SK-N-SH (cell line): ENCODE measurements around the gene MCF2L. TPM values are rescaled to one million over a fixed set of nuclear protein-coding genes. Genes with fewer than 3 reads are reported as not detected.

Experiments
- CTCF ChIA-PET: fragments of 300-600, 350-600 bp; formaldehyde crosslinking; extraction: SDS; loops from one replicate; lab custom pipeline; 2021; lab: Yijun Ruan, JAX
- POLR2A ChIA-PET: fragments of 350-600 bp; sonication (Branson Sonifier 250); formaldehyde crosslinking; extraction: SDS; loops from one replicate; lab custom pipeline; 2020; ENCODE audit warnings: antibody characterized with exemption, inconsistent platforms; lab: Yijun Ruan, JAX
- DNase-seq: peaks from one replicate; pipeline ENCODE4 v3.0.0; 2012
- H2AFZ ChIP-seq: fragments of 200-600 bp; sonication (generic); 2 replicates; pipeline ENCODE4 v1.8.1; 2016; ENCODE audit warnings: antibody characterized with exemption, mild to moderate bottlenecking, low read depth
- H3F3A ChIP-seq: fragments of 200-600 bp; sonication (generic); replicated peaks from 2 replicates; pipeline ENCODE3; 2016; ENCODE audit warnings: antibody characterized with exemption, mild to moderate bottlenecking; ENCODE audit not compliant: insufficient read depth
- H3K27ac ChIP-seq, 2 experiments: fragments of 200-500 bp in 1 of 2; fragments of 200-600 bp in 1 of 2; sonication (Bioruptor generic) in 1 of 2; sonication (generic), shearing (Covaris generic) in 1 of 2; 2 replicates each; pipeline versions ENCODE4 v1.5.1 to v1.6.1; 2014 to 2016; ENCODE audit warnings: low read depth in 2 of 2, inconsistent platforms in 1 of 2, low read length in 1 of 2, mild to moderate bottlenecking in 1 of 2, mixed read lengths in 1 of 2
- H3K27me3 ChIP-seq: fragments of 200-600 bp; sonication (generic), shearing (Covaris generic); 2 replicates; pipeline ENCODE4 v1.6.1; 2016; ENCODE audit warnings: mixed run types; ENCODE audit not compliant: insufficient read depth
- H3K36me3 ChIP-seq, 2 experiments: fragments of 200-500 bp in 1 of 2; fragments of 200-600 bp in 1 of 2; sonication (Bioruptor generic) in 1 of 2; sonication (generic) in 1 of 2; replicated peaks in 1 of 2; 2 replicates each; pipeline versions ENCODE3 to v1.5.1; 2014 to 2016; ENCODE audit warnings: low read length in 1 of 2, mild to moderate bottlenecking in 1 of 2; ENCODE audit not compliant: insufficient read depth in 2 of 2, control insufficient read depth in 1 of 2
- H3K4me1 ChIP-seq, 2 experiments: fragments of 200-500 bp in 1 of 2; fragments of 200-600 bp in 1 of 2; sonication (Bioruptor generic) in 1 of 2; sonication (generic), shearing (Covaris generic) in 1 of 2; 2 replicates each; pipeline versions ENCODE4 v1.5.1 to v1.6.1; 2014 to 2016; ENCODE audit warnings: low read depth in 1 of 2, low read length in 1 of 2, mixed run types in 1 of 2; ENCODE audit not compliant: insufficient read depth in 2 of 2, control insufficient read depth in 1 of 2
- H3K4me2 ChIP-seq: fragments of 200-600 bp; sonication (generic), shearing (Covaris generic); 2 replicates; pipeline ENCODE4 v1.6.1; 2017; ENCODE audit warnings: mixed run types
- H3K4me3 ChIP-seq, 2 experiments: fragments of 200-500 bp in 1 of 2; fragments of 200-600 bp in 1 of 2; sonication (Bioruptor generic) in 1 of 2; sonication (generic), shearing (Covaris generic) in 1 of 2; 2 replicates each; pipeline versions ENCODE4 v1.5.1 to v1.8.1; 2014 to 2016; ENCODE audit warnings: low read depth in 2 of 2, inconsistent platforms in 1 of 2, low read length in 1 of 2, mild to moderate bottlenecking in 1 of 2, mixed read lengths in 1 of 2, moderate library complexity in 1 of 2
- H3K79me2 ChIP-seq: fragments of 200-600 bp; sonication (generic); 2 replicates; pipeline ENCODE4 v1.8.1; 2017; ENCODE audit warnings: mild to moderate bottlenecking; ENCODE audit not compliant: insufficient read depth
- H3K9ac ChIP-seq: fragments of 200-600 bp; sonication (generic); 2 replicates; pipeline ENCODE4 v1.6.1; 2017; ENCODE audit warnings: mixed run types
- H3K9me2 ChIP-seq: fragments of 200-600 bp; sonication (generic); 2 replicates; pipeline ENCODE4 v1.6.1; 2017; ENCODE audit warnings: mixed run types
- H3K9me3 ChIP-seq: fragments of 200-600 bp; sonication (generic); 2 replicates; pipeline ENCODE4 v1.6.1; 2017; ENCODE audit warnings: mixed run types, mild to moderate bottlenecking, moderate library complexity
- H4K20me1 ChIP-seq: fragments of 200-600 bp; sonication (generic); 2 replicates; pipeline ENCODE4 v1.6.1; 2017; ENCODE audit warnings: mild to moderate bottlenecking, mixed run types; ENCODE audit not compliant: insufficient read depth
- ELF1 ChIP-seq: IDR thresholded peaks from 2 replicates; pipeline ENCODE4 v1.4.0; 2012
- FOXJ3 ChIP-seq: sonication (generic); formaldehyde crosslinking; IDR thresholded peaks from 2 replicates; pipeline ENCODE4 v1.5.1; 2020; ENCODE audit warnings: mild to moderate bottlenecking, missing genetic modification reagents
- JUND ChIP-seq: IDR thresholded peaks from 2 replicates; pipeline ENCODE4 v1.4.0; 2012
- MAX ChIP-seq: IDR thresholded peaks from 2 replicates; pipeline ENCODE4 v1.4.0; 2012; ENCODE audit warnings: low read depth
- MEF2A ChIP-seq: IDR thresholded peaks from 2 replicates; pipeline ENCODE4 v1.4.0; 2012; ENCODE audit warnings: low read depth, borderline replicate concordance
- PBX3 ChIP-seq: IDR thresholded peaks from 2 replicates; pipeline ENCODE4; 2012
- POLR2AphosphoS5 ChIP-seq: IDR thresholded peaks from 2 replicates; pipeline ENCODE4 v1.6.1; 2012; ENCODE audit warnings: low read depth, low read length
- RCOR1 ChIP-seq: fragments of 150-350 bp; IDR thresholded peaks from 2 replicates; pipeline ENCODE4 v1.6.1; 2017; ENCODE audit warnings: antibody characterized with exemption, low read length
- REST ChIP-seq: IDR thresholded peaks from 2 replicates; pipeline ENCODE4 v1.6.1; 2012; ENCODE audit warnings: mild to moderate bottlenecking, low read depth, low read length, moderate library complexity
- RFX5 ChIP-seq: IDR thresholded peaks from 2 replicates; pipeline ENCODE4 v1.6.1; 2012; ENCODE audit warnings: mild to moderate bottlenecking, improper control_type of control experiment, low read length
- SMC3 ChIP-seq: IDR thresholded peaks from 2 replicates; pipeline ENCODE4 v1.6.1; 2012; ENCODE audit warnings: low read depth, low read length, improper control_type of control experiment
- TAF1 ChIP-seq: IDR thresholded peaks from 2 replicates; pipeline ENCODE4 v1.6.1; 2012; ENCODE audit warnings: low read depth, mild to moderate bottlenecking, low read length, moderate library complexity, borderline replicate concordance
- USF1 ChIP-seq: IDR thresholded peaks from 2 replicates; pipeline ENCODE4 v1.4.0; 2012; ENCODE audit warnings: low read depth, borderline replicate concordance
- USF2 ChIP-seq: fragments of 150-350 bp; IDR thresholded peaks from 2 replicates; pipeline ENCODE4 v1.6.1; 2017; ENCODE audit warnings: antibody characterized with exemption, low read length, low read depth, borderline replicate concordance
- ZBTB33 ChIP-seq: IDR thresholded peaks from 2 replicates; pipeline ENCODE4 v1.4.0; 2012; ENCODE audit warnings: low read depth, borderline replicate concordance
- WGBS: methylation state at CpG from one replicate; pipeline ENCODE4 v1.1.6; 2017; ENCODE audit warnings: low lambda C conversion rate; 5-methylcytosine and 5-hydroxymethylcytosine counted together
- polyA plus RNA-seq, 3 experiments: library from polyadenylated mRNA; depleted of rRNA; stranded (reverse); fragments of >200 nt; gene quantifications; 2 replicates each; pipeline ENCODE4 v1.2.3, GENCODE V29; 2012

MCF2L gene
- polyA plus RNA-seq, 1 of the 3 experiments (the other 2 are of a cell fraction) = 0.56 TPM

- Histone ChIP-seq H3K36me3 (no peaks in the 10 kb centered on the region), H3K79me2 (no peaks in the 10 kb centered on the region), H3K4me2 (no peak overlapping the region), H3K4me1 (peaks cover 0 to 9% of the 10 kb centered on the region in 2 experiments; a peak in 1 of 4 replicates), H2AFZ (no peak overlapping the region), H3K4me3 (no peak overlapping the region), H3K9me2 (no peaks in the 10 kb centered on the region), H3K27me3 (no peaks in the 10 kb centered on the region), H4K20me1 (no peaks in the 10 kb centered on the region), H3K9ac (no peak overlapping the region)
- CTCF ChIA-PET = interaction anchor here (1.3 kb wide), 1 partner anchor 148 kb away, joined by 3 read pairs; no protein-coding TSS in a partner anchor
- 85% methylated on average over 17 of the region's 24 CpGs for WGBS
- no peak for DNase-seq
- TF ChIP-seq REST (no peak), ELF1 (no peak), JUND (no peak), POLR2AphosphoS5 (no peak), ZBTB33 (no peak), USF1 (no peak)
- TF ChIP-seq, all 33 proteins: peak for 0
- Histone ChIP-seq H3K27ac (no peak overlapping the region), H3F3A (no peaks in the 10 kb centered on the region), H3K9me3 (no peaks in the 10 kb centered on the region)
- POLR2A ChIA-PET = no interaction called here
These were observed 121.8 kb downstream of the MCF2L start for GRCh38 chr13:113090806-113091205.

GRCh38 chr13:113091211-113091771, 122.3 kb downstream of the MCF2L start:
- no peaks in the 10 kb centered on the region for H4K20me1 ChIP-seq
- no peaks in the 10 kb centered on the region for H3K9me2 ChIP-seq
- TF ChIP-seq RCOR1 (no peak), SMC3 (no peak), TAF1 (no peak), FOXJ3 (CRISPR knock-in tag) (no peak), POLR2AphosphoS5 (no peak), MEF2A (no peak), USF2 (no peak), JUND (no peak), USF1 (no peak), RFX5 (no peak), PBX3 (no peak), MAX (no peak)
- H3K4me1 ChIP-seq = peaks cover 0 to 9% of the 10 kb centered on the region in 2 experiments; a peak in 1 of 4 replicates
- H3F3A ChIP-seq = no peaks in the 10 kb centered on the region
- no peaks in the 10 kb centered on the region for H3K27me3 ChIP-seq
- CTCF ChIA-PET = interaction anchor here (1.3 kb wide), 1 partner anchor 148 kb away, joined by 3 read pairs; no protein-coding TSS in a partner anchor
- DNase-seq = no peak
- H3K4me2 ChIP-seq = no peak overlapping the region
- no peak overlapping the region for H3K27ac ChIP-seq
- no peaks in the 10 kb centered on the region for H3K79me2 ChIP-seq
- H3K9me3 ChIP-seq = no peaks in the 10 kb centered on the region
- no peak overlapping the region for H2AFZ ChIP-seq
- POLR2A ChIA-PET = no interaction called here
- H3K4me3 ChIP-seq = no peak overlapping the region
- WGBS = 65% methylated on average over 18 of the region's 30 CpGs
- no peaks in the 10 kb centered on the region for H3K36me3 ChIP-seq
- H3K9ac ChIP-seq = no peak overlapping the region
